ENCODE measurements around the gene APBB1.

APBB1 gene

GRCh38 chr11:6360183-6360582 is 58.7 kb downstream of the APBB1 start:
- H3K27ac ChIP-seq = no peak overlapping the region
- H3K4me3 ChIP-seq (IDR thresholded peaks at IDR 0.05; ENCODE audit: insufficient read depth, low read depth, low read length) = no peak overlapping the region
- no peaks in the 10 kb centered on the region for H3K27me3 ChIP-seq (ENCODE audit: insufficient read depth, low read depth)
- H3K4me2 ChIP-seq = no peak overlapping the region
- no peak overlapping the region for H2AFZ ChIP-seq (ENCODE audit: low read depth)
- no peaks in the 10 kb centered on the region for H3K79me2 ChIP-seq (ENCODE audit: insufficient read depth, low read depth)
- H3K9ac ChIP-seq = no peak overlapping the region
- no peaks in the 10 kb centered on the region for H3K36me3 ChIP-seq (ENCODE audit: insufficient read depth)
- no peak for TF ChIP-seq CTCF (conservative IDR thresholded peaks at IDR 0.05; ENCODE audit: low read depth, low read length)
- no peaks in the 10 kb centered on the region for H3K4me1 ChIP-seq (ENCODE audit: low read depth, poor library complexity, severe bottlenecking)
- no peaks in the 10 kb centered on the region for H4K20me1 ChIP-seq (ENCODE audit: insufficient read depth)

GRCh38 chr11:6357222-6357621 is 61.7 kb downstream of the APBB1 start:
- Histone ChIP-seq H3K36me3 (ENCODE audit: insufficient read depth) (no peaks in the 10 kb centered on the region), H4K20me1 (ENCODE audit: insufficient read depth) (no peaks in the 10 kb centered on the region), H3K79me2 (ENCODE audit: insufficient read depth, low read depth) (no peaks in the 10 kb centered on the region), H2AFZ (ENCODE audit: low read depth) (no peak overlapping the region), H3K4me1 (ENCODE audit: low read depth, poor library complexity, severe bottlenecking) (no peaks in the 10 kb centered on the region), H3K9ac (no peak overlapping the region), H3K4me3 (IDR thresholded peaks at IDR 0.05; ENCODE audit: insufficient read depth, low read depth, low read length) (no peak overlapping the region), H3K27ac (no peak overlapping the region), H3K27me3 (ENCODE audit: insufficient read depth, low read depth) (no peaks in the 10 kb centered on the region), H3K4me2 (no peak overlapping the region)
- no peak for TF ChIP-seq CTCF (conservative IDR thresholded peaks at IDR 0.05; ENCODE audit: low read depth, low read length)

GRCh38 chr11:6356503-6357055 is 62.3 kb downstream of the APBB1 start:
- Histone ChIP-seq H4K20me1 (ENCODE audit: insufficient read depth) (no peaks in the 10 kb centered on the region), H3K36me3 (ENCODE audit: insufficient read depth) (no peaks in the 10 kb centered on the region), H3K4me3 (IDR thresholded peaks at IDR 0.05; ENCODE audit: insufficient read depth, low read depth, low read length) (no peak overlapping the region), H3K27me3 (ENCODE audit: insufficient read depth, low read depth) (no peaks in the 10 kb centered on the region), H3K4me2 (no peak overlapping the region), H2AFZ (ENCODE audit: low read depth) (no peak overlapping the region), H3K4me1 (ENCODE audit: low read depth, poor library complexity, severe bottlenecking) (no peaks in the 10 kb centered on the region), H3K27ac (no peak overlapping the region), H3K79me2 (ENCODE audit: insufficient read depth, low read depth) (no peaks in the 10 kb centered on the region), H3K9ac (no peak overlapping the region)
- no peak for TF ChIP-seq CTCF (conservative IDR thresholded peaks at IDR 0.05; ENCODE audit: low read depth, low read length)

GRCh38 chr11:6354651-6355485 is 64.0 kb downstream of the APBB1 start:
- H3K36me3 ChIP-seq (ENCODE audit: insufficient read depth) = no peaks in the 10 kb centered on the region
- no peak overlapping the region for H3K4me3 ChIP-seq (IDR thresholded peaks at IDR 0.05; ENCODE audit: insufficient read depth, low read depth, low read length)
- TF ChIP-seq CTCF (conservative IDR thresholded peaks at IDR 0.05; ENCODE audit: low read depth, low read length) = no peak
- H3K4me1 ChIP-seq (ENCODE audit: low read depth, poor library complexity, severe bottlenecking) = no peaks in the 10 kb centered on the region
- H2AFZ ChIP-seq (ENCODE audit: low read depth) = no peak overlapping the region
- H3K79me2 ChIP-seq (ENCODE audit: insufficient read depth, low read depth) = no peaks in the 10 kb centered on the region
- H4K20me1 ChIP-seq (ENCODE audit: insufficient read depth) = no peaks in the 10 kb centered on the region
- H3K27ac ChIP-seq = no peak overlapping the region
- H3K4me2 ChIP-seq = no peak overlapping the region
- H3K9ac ChIP-seq = no peak overlapping the region
- no peaks in the 10 kb centered on the region for H3K27me3 ChIP-seq (ENCODE audit: insufficient read depth, low read depth)
